Measurements from ENCODE around the gene C11orf16. TPM values are rescaled to one million over a fixed set of nuclear protein-coding genes. Genes with fewer than 3 reads are reported as not detected.

Gene C11orf16
- total and polyA plus RNA-seq, 2 donors (not counting 1 experiment from before 2014, with no cell fraction given): not detected

DNA sequence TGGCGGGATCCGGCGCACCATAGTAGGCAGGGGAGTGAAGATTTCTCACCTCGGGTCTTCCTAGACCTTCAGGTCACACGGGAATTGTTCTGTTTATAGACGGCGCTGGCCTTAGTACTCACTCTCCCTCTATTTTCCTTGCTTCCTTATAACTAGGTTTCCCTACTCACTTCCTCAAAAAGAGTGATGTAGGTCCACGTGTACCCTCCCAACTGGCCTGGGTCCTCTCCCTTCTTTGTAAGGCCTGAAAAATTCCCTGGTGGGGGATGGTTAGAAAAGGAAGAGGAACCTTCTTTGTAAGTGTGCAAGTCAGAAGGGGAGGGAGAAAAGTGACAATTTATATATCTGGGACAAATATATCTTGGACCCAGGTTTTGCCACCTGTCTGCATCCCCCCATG is 34.4 kb upstream of the C11orf16 start:
- Histone ChIP-seq H3K27me3 (ENCODE audit: control insufficient read depth, insufficient read depth, low read length) (no peaks in the 10 kb centered on the region), H3K4me2 (ENCODE audit: extremely low read depth, insufficient read depth, low read length) (no peak overlapping the region), H3K4me3 (replicated peaks in 1 of 4; ENCODE audit: control extremely low read depth in 1 of 4, insufficient read depth in 1 of 4, low read depth in 3 of 4, low read length in 4 of 4) (no peak overlapping the region), H4K20me1 (ENCODE audit: control insufficient read depth, extremely low read depth, insufficient read depth, low read length) (no peaks in the 10 kb centered on the region), H3K9ac (ENCODE audit: insufficient read depth, low read length) (no peak overlapping the region), H3K9me3 (ENCODE audit: control insufficient read depth, insufficient read depth, low read depth, low read length) (no peaks in the 10 kb centered on the region), H3K79me2 (ENCODE audit: control insufficient read depth, insufficient read depth, low read length) (peaks cover 19% of the 10 kb centered on the region), H3K27ac (ENCODE audit: insufficient read depth, low read length) (no peak overlapping the region), H2AFZ (ENCODE audit: low read length) (no peak overlapping the region), H3K4me1 (ENCODE audit: control insufficient read depth, extremely low read depth, insufficient read depth, low read length) (peaks cover 6% of the 10 kb centered on the region), H3K36me3 (ENCODE audit: control insufficient read depth, insufficient read depth, low read length) (no peaks in the 10 kb centered on the region)
- no peak for TF ChIP-seq EZH2 (IDR thresholded peaks at IDR 0.05; ENCODE audit: low read length, missing control alignments)
- TF ChIP-seq CTCF (conservative IDR thresholded peaks at IDR 0.05 in 1 of 2, IDR thresholded peaks at IDR 0.05 in 1 of 2; ENCODE audit: low read depth in 1 of 2, low read length in 2 of 2): no peak
- no peak for DNase-seq (ENCODE audit: low read depth in 2 of 2)

DNA sequence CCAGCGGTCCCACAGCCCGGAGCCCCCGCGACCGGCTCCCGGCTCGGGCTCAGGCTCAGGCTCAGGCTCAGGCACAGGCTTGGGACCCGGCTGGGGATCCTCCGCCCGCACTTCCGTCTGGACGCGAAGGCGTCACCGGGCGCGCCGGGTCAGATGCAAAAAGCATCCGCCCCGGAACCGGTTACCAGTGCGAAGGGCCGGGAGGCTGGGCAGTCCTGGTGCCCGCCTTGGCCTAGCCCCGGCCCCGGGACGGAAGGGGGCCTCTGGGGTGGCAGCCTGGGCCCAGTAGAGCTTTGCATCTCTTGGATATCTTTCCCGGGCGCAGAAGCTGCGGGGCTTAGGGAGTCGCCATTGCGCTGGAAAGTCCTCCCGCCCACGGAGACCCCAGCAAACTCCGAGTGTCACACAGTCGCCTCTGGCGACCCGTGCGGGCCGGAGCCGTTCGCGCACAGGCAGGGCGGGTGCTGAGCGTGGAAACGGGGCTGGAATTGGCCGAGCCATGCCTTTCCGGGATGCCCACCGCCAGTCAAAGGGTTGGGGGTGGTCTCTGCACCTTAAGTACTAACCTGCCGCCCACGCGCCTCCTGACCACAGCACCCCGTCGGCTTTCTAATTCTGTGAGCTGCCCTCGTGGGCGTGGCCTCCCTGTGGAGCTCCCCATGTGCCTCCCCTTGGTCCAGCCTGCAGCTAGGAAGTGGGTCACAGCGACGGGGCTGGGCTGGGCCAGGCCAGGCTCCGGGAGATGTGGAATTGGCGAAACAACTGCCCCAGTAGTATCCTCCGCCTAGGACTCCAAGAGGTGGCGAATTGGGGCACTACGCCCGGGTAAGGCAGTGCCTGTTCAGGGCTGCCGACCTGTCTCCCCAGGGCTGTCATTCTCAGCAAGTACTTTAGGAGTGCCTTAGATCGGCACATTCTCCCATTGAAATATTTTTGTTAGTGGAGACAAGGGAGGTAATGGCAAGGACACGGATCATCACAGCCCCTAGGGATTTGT is 31.9 kb upstream of the C11orf16 start, which contains the start of gene TMEM9B:
TSS of gene TMEM9B (minus strand) at position 119 of the 997 bp plus-strand sequence. CDS start 129 bp downstream, outside the sequence.
- peak within 1 kb of the TSS; percentile 84 for H2AFZ ChIP-seq (ENCODE audit: low read length)
- H3K4me1 ChIP-seq (ENCODE audit: control insufficient read depth, extremely low read depth, insufficient read depth, low read length): peaks cover 6% of the 10 kb centered on the region
- peak within 1 kb of the TSS; percentile 92 for H3K9ac ChIP-seq (ENCODE audit: insufficient read depth, low read length)
- no peaks in the 10 kb centered on the region for H4K20me1 ChIP-seq (ENCODE audit: control insufficient read depth, extremely low read depth, insufficient read depth, low read length)
- peak; percentile 85 to 86 for DNase-seq (ENCODE audit: low read depth in 2 of 2)
- no peaks in the 10 kb centered on the region for H3K36me3 ChIP-seq (ENCODE audit: control insufficient read depth, insufficient read depth, low read length)
- peak within 1 kb of the TSS; percentile 89 for H3K4me2 ChIP-seq (ENCODE audit: extremely low read depth, insufficient read depth, low read length)
- no peaks in the 10 kb centered on the region for H3K27me3 ChIP-seq (ENCODE audit: control insufficient read depth, insufficient read depth, low read length)
- H3K27ac ChIP-seq (ENCODE audit: insufficient read depth, low read length): peak within 1 kb of the TSS; percentile 93
- H3K9me3 ChIP-seq (ENCODE audit: control insufficient read depth, insufficient read depth, low read depth, low read length): no peaks in the 10 kb centered on the region
- TF ChIP-seq CTCF (conservative IDR thresholded peaks at IDR 0.05 in 1 of 2, IDR thresholded peaks at IDR 0.05 in 1 of 2; ENCODE audit: low read depth in 1 of 2, low read length in 2 of 2) (no peak), EZH2 (IDR thresholded peaks at IDR 0.05; ENCODE audit: low read length, missing control alignments) (no peak)
- peaks cover 31% of the 10 kb centered on the region for H3K79me2 ChIP-seq (ENCODE audit: control insufficient read depth, insufficient read depth, low read length)
- H3K4me3 ChIP-seq (replicated peaks in 1 of 4; ENCODE audit: control extremely low read depth in 1 of 4, insufficient read depth in 1 of 4, low read depth in 3 of 4, low read length in 4 of 4): peak within 1 kb of the TSS; percentile 65 to 88 (median 80)

GRCh38 chr11:8963569-8964323 is 31.0 kb upstream of the C11orf16 start:
- Histone ChIP-seq H3K9ac (ENCODE audit: insufficient read depth, low read length) (peak overlapping the region; percentile 92), H3K4me2 (ENCODE audit: extremely low read depth, insufficient read depth, low read length) (peak overlapping the region; percentile 87), H3K79me2 (ENCODE audit: control insufficient read depth, insufficient read depth, low read length) (peaks cover 37% of the 10 kb centered on the region), H3K4me3 (replicated peaks in 1 of 4; ENCODE audit: control extremely low read depth in 1 of 4, insufficient read depth in 1 of 4, low read depth in 3 of 4, low read length in 4 of 4) (peak overlapping the region; percentile 65 to 88 (median 80)), H3K27ac (ENCODE audit: insufficient read depth, low read length) (peak overlapping the region; percentile 93), H2AFZ (ENCODE audit: low read length) (peak overlapping the region; percentile 76), H3K4me1 (ENCODE audit: control insufficient read depth, extremely low read depth, insufficient read depth, low read length) (peaks cover 8% of the 10 kb centered on the region), H4K20me1 (ENCODE audit: control insufficient read depth, extremely low read depth, insufficient read depth, low read length) (no peaks in the 10 kb centered on the region), H3K36me3 (ENCODE audit: control insufficient read depth, insufficient read depth, low read length) (no peaks in the 10 kb centered on the region), H3K27me3 (ENCODE audit: control insufficient read depth, insufficient read depth, low read length) (no peaks in the 10 kb centered on the region), H3K9me3 (ENCODE audit: control insufficient read depth, insufficient read depth, low read depth, low read length) (no peaks in the 10 kb centered on the region)
- DNase-seq (ENCODE audit: low read depth in 2 of 2): peak in 1 of 2 donors; percentile 65
- TF ChIP-seq CTCF (conservative IDR thresholded peaks at IDR 0.05 in 1 of 2, IDR thresholded peaks at IDR 0.05 in 1 of 2; ENCODE audit: low read depth in 1 of 2, low read length in 2 of 2): no peak
- TF ChIP-seq EZH2 (IDR thresholded peaks at IDR 0.05; ENCODE audit: low read length, missing control alignments): no peak
